Epithelial cell of proximal tubule (primary cell): ENCODE data around the gene THY1. TPM values are rescaled to one million over a fixed set of nuclear protein-coding genes. Genes with fewer than 3 reads are reported as not detected.

ENCODE experiments used
- DNase-seq: peaks from one replicate; pipeline ENCODE4 v3.0.0-alpha.2; 2011; ENCODE audit warnings: low read depth
- H3K4me3 ChIP-seq: 2 replicates; pipeline ENCODE4 v1.5.1; 2011; ENCODE audit warnings: low read depth, mild to moderate bottlenecking, low read length
- total RNA-seq: library from RNA; depleted of rRNA; stranded (reverse); fragments of >200 nt; gene quantifications from 2 replicates; pipeline ENCODE4 v1.2.3, GENCODE V29; 2015
- TF ChIP-seq, protein P1 (sequence below): conservative IDR thresholded peaks from 2 replicates; pipeline ENCODE4 v1.5.1; 2012; ENCODE audit warnings: low read depth, mild to moderate bottlenecking, low read length

Gene THY1
- total RNA-seq, 1 donor from 2014 or later = 9.0 TPM

DNA sequence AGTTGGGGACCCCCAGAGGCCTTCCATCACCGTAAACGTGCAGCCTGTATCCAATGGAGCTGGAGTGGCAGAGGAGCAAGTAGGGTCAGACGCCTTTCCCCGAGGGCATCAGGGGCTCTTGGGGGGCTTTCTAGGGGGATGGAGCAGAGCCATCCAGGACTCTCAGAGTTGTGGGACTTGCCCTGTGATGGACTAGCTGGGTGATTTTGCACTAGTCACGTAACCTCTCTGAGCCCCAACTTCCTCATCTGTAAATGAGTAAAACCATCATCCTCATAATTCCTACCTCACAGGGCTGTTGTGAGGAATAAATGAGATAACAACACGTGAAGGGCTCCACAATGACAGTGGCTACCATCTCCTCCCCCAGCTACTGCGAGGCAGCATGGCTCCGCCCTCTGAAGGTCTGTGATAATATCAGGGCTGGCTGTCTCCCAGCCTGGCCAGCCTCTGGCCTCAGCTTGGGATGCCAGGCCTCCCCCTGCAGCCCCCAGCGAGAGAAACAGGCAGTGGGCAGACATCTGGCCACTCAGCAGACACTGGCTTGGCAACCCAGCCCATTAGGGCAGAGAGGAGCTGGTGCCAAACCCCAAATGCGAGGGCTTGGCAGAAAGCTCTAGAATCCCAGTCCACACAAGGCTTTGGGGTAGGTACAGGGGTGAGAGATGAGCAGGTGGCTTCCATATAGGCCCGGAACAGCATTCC, 48.2 kb downstream of the THY1 start:
- TF ChIP-seq, protein P1, sequence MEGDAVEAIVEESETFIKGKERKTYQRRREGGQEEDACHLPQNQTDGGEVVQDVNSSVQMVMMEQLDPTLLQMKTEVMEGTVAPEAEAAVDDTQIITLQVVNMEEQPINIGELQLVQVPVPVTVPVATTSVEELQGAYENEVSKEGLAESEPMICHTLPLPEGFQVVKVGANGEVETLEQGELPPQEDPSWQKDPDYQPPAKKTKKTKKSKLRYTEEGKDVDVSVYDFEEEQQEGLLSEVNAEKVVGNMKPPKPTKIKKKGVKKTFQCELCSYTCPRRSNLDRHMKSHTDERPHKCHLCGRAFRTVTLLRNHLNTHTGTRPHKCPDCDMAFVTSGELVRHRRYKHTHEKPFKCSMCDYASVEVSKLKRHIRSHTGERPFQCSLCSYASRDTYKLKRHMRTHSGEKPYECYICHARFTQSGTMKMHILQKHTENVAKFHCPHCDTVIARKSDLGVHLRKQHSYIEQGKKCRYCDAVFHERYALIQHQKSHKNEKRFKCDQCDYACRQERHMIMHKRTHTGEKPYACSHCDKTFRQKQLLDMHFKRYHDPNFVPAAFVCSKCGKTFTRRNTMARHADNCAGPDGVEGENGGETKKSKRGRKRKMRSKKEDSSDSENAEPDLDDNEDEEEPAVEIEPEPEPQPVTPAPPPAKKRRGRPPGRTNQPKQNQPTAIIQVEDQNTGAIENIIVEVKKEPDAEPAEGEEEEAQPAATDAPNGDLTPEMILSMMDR = no peak
- H3K4me3 ChIP-seq = no peak overlapping the region
- no peak for DNase-seq

DNA sequence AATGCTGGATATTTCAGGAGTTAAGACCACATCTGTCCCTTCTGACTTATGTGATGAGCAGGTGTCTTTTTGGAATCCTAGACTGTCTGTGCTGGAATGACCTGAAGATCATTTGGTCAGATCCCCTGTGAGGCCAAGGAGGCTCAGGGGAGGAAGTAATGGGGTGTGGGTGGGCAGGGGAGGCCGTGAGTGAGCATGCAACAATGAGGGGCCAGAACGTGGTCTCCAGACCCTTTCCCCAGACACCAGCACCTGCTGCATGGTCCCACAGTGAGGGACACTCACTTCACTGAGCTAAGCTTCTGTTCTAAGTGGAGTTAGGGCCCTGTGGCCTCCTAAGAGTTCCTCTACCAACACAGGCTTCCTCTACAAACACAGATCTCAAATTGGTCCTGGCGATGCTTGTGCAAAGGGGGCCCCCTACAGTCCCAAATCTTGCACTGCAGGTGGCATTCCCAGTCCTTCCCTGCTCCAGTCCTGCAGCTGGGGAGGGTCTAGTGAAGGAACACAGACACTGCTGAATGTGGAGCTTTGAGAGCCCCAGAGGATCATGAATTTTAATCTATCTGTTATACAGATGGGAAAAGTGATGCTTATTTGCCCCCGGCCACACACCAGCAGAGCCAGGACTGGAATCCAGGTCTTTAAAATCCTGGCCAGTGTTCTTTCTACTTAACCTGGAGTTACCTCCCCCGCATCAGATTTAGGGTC, 48.9 kb downstream of the THY1 start:
- no peak overlapping the region for H3K4me3 ChIP-seq
- TF ChIP-seq, protein P1 = peak; percentile 98
- no peak for DNase-seq

DNA sequence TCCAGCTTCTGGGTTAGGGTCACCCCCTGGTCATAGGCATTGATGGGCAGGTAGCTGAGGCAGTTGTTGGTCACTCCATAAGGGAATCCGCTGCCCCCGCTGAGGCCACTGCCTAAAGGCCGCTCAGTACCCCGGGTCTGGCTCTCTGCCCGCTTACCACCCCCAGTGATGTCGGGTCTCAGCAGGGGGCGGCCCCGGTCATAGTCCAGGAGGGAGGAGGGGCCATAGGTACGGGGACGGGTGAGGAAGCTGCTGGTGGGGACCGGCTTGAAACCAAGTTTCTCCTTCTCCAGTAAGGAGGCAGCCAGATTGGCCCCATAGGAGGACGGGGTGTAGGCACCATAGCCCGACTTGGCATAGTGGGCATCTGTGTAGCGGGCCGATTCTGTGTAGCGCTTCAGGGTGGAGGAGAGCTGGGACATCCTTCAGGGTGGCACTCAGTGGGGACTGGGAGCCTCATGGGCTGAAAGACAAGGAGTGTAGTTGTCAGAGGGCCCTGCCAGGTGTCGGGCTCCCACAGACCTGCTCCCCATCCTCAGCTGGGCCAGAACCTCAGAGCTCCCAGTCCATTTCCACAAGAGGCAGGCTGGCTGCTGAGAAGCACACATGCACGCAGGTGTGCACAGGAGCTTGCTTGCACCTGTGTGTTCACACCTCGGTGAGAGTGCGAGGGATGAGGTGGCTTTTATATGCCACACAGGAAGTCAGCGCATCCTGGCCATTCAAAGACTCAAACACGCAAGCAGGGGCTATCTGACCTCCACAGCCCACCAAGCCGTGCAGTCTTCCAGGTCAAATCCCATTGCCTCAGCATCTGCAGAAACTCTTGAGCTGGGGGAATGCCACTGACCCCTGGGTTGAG, 49.7 kb downstream of the THY1 start:
- no peak overlapping the region for H3K4me3 ChIP-seq
- DNase-seq = no peak
- TF ChIP-seq, protein P1 = no peak

DNA sequence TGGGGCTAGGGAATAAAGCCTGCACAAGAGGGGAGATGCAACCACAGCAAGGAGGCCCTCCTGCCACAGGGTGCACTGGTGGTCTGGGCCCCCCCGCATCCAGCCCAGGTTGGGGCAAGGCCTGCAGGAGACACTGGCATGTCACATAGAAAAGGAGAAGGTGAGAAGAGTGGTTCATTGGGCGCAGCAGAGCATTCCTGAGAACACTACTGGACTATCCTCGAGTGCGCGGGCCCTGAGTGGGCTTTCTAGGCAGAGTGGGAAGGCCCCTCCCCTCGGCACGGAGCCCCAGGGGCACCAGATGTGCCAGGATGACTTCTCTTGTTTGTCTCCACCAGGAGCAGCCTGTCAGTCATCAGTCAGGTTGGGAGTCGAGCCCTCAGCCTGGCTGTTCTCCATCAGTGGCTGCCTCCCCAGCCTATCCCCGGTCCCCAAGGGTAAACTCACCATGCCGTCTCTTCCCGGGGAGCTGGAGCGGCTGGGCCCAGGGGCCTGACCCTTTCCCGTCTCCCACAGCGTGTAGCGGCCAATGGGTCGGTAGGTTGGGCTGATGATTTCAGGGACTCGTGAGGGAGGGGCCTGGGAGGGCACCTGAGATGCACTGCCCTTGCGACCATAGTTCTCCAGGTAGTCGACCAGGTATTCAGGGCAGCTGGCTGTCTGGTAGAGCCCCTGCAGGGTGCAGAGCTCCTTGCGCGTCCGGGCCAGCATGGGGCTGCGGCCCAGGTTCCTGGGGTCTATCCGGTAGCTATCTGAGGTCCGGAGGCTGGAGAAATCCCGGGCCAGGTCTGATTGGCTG, 50.5 kb downstream of the THY1 start:
- no peak overlapping the region for H3K4me3 ChIP-seq
- no peak for DNase-seq
- TF ChIP-seq, protein P1 = no peak

DNA sequence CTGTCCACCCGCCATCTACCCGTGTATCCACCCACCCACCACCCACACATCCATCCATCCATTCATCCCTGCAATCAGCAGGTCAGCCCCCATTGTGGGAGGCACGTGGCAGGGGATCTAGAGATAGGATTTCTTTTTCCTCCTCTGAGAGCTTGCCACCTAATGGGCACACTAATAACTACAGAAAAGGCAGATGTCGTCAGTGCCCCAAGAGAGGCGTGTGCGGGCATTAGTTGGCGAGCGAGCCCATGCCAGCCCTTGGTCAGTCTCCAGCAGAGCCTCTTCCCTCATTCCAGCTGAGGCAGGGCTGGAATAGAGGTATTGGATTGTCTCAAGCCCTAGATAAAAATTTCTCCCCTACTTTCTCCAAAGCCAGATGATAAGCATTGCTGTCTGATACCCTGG, 51.2 kb downstream of the THY1 start:
- no peak for DNase-seq
- TF ChIP-seq, protein P1 = peak; percentile 52
- no peak overlapping the region for H3K4me3 ChIP-seq

DNA sequence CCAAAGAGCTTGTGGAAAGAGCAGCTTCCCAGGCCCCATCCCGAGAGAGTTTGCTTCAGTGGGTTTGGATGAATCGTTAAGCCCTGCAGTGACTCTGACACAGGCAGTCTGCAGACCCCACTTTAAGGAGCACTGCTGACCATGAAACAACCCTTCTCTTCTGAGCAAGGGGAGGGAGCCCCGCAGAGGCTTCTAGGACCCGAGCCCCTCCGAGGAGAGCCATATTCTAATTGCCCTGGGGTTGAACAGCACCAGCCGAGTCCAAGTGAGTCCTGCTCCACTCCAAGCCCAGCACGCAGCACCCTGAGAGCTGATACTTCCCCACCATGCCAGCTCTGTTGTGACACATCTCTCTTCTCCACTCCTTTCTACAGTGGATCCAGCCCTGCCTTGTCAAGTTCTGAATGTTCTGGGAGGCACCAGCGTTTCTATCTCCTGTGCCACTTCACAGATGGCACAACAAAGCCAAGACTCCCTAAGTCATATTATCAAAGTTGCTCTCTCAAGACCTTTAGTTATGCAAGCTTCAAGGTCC, 51.8 kb downstream of the THY1 start:
- TF ChIP-seq, protein P1 = no peak
- no peak overlapping the region for H3K4me3 ChIP-seq
- DNase-seq = no peak
